Mesodermal cell (in vitro differentiated cells): ENCODE data around the gene SIK3.
"Not testable (repeated sequence)": the region's sequence is repeated elsewhere in the genome, so short reads cannot be mapped to it uniquely, and the experiment has no call there.

Source experiments
- H3K27ac ChIP-seq: 2 replicates; pipeline ENCODE4 v1.7.0; 2013; ENCODE audit warnings: mild to moderate bottlenecking, low read depth, low read length, moderate library complexity; ENCODE audit not compliant: severe bottlenecking
- H3K36me3 ChIP-seq: 2 replicates; pipeline ENCODE4 v1.7.1; 2013; ENCODE audit warnings: mild to moderate bottlenecking, low read length, moderate library complexity; ENCODE audit not compliant: control insufficient read depth, insufficient read depth
- H3K4me1 ChIP-seq: one replicate; pipeline ENCODE4 v1.7.1; 2013; ENCODE audit warnings: mild to moderate bottlenecking, low read length; ENCODE audit not compliant: insufficient read depth, control insufficient read depth, poor library complexity, severe bottlenecking
- H3K4me3 ChIP-seq: 2 replicates; pipeline ENCODE4 v1.7.0; 2013; ENCODE audit warnings: low read length, control low read depth, mild to moderate bottlenecking; ENCODE audit not compliant: insufficient read depth, poor library complexity, severe bottlenecking; ENCODE audit errors: extremely low read depth
- H3K9me3 ChIP-seq: 2 replicates; pipeline ENCODE4 v1.7.1; 2013; ENCODE audit warnings: mild to moderate bottlenecking, low read length, moderate library complexity; ENCODE audit not compliant: control insufficient read depth
- WGBS, 2 experiments: methylation state at CpG; one replicate each; pipeline ENCODE4 v1.1.5; 2013; ENCODE audit warnings: missing lambda C conversion rate in 2 of 2; ENCODE audit not compliant: insufficient coverage in 2 of 2; 5-methylcytosine and 5-hydroxymethylcytosine counted together

Gene SIK3

DNA sequence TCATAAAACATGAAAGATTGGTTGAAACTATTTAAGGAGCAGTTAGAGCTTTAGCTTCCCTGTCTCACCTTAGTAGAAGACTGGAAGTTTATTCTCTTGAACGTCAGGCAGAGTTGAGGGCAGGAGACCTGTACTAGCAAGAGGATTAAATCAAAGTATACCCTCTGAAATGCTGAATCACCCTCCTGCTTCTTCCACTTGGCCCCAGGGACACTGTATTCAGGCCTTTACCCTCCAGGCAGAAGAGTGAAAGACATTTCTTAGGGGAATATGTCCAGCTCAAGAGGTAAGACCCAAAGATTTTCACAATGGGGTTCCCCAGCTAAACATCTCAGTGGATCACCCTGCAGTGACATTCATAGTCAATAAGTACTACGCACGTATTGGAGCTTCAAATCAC is 287.0 kb downstream of the SIK3 start:
- H3K4me1 ChIP-seq: no peaks in the 10 kb centered on the region
- no peaks in the 10 kb centered on the region for H3K36me3 ChIP-seq
- no peaks in the 10 kb centered on the region for H3K9me3 ChIP-seq
- no peak overlapping the region for H3K27ac ChIP-seq
- no peak overlapping the region for H3K4me3 ChIP-seq
- 80 to 94% methylated on average over 3 of the region's 3 CpGs for WGBS, 2 experiments

DNA sequence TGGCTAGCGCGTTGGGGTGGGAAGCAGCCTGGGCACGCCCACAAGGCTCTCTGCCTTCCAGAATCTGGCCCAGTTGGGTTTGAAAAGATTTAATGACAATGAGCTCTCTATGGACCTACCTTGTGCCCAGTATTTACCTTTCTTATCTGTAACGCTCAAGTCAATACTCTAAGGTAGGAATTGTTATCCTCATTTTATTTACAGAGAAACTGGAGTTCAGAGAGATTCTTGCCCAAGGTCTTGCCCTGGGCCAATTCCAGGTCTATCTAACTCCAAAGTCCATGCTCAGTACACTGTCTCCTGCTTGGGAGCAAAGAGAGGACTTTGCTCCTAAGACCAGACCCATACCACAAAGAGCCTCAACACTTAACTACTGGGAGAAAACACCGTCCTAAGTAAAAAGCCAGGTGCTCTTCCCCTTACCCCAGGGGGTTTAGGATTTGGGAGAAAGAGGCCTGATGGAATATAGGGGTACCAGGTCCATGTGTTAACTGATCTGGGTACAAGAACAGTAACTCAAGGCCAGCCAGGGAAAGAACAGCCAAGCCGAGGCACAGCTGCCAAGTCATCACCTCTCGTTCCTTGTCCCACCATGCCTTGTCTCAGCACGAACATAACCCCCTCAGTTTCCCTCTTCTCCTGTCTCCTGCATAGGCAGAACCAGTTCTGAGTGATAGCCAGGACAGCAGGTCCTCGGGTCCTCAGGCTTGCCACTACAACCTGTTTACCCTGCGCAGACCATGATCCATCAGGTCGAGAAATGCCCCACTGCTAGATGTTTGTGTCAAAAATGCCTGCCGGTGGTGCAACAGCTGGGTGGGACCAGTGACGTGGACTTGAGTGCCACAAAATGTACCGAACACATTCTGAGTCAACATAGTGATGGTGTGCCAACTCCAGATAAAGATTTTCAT is 289.7 kb downstream of the SIK3 start:
- Histone ChIP-seq H3K36me3 (no peaks in the 10 kb centered on the region), H3K4me3 (no peak overlapping the region), H3K4me1 (no peaks in the 10 kb centered on the region), H3K9me3 (no peaks in the 10 kb centered on the region), H3K27ac (no peak overlapping the region)
- WGBS, 2 experiments: 76 to 83% methylated on average over 9 of the region's 14 CpGs

DNA sequence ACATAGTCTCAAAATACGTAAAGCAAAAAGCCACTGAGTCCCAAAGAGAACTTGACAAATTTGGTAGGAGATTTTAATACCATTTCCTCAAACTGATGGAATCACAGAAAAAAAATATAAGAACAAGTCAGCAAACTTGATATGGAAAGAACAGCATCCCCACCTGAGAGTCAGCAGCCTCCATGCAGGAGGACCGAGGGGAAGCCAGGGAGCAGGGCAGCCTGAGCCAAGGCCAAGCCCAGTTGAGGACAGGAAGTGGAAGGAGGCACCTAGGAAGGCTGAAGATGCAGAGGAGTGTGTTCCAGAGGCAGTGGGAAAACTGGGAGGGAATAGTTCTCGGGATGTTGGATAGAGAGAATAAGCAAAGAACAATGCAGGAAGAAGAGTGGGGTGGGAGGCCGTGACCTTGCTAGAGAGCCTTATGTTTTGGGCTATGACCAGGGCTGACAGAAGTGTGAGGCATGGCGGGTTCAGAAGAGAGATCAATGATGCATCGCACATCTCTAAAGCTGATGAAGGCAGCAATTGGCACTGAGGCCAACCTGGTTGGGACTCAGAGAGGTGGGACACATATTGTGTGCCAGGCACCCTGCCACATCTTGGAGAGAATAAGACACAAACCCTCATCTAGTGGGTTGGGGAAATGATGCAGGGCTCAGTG is 290.5 kb downstream of the SIK3 start:
- H3K27ac ChIP-seq: no peak overlapping the region
- H3K36me3 ChIP-seq: no peaks in the 10 kb centered on the region
- no peaks in the 10 kb centered on the region for H3K4me1 ChIP-seq
- H3K9me3 ChIP-seq: no peaks in the 10 kb centered on the region
- 84 to 88% methylated on average over 4 to 5 of the region's 6 CpGs for WGBS, 2 experiments
- H3K4me3 ChIP-seq: no peak overlapping the region

DNA sequence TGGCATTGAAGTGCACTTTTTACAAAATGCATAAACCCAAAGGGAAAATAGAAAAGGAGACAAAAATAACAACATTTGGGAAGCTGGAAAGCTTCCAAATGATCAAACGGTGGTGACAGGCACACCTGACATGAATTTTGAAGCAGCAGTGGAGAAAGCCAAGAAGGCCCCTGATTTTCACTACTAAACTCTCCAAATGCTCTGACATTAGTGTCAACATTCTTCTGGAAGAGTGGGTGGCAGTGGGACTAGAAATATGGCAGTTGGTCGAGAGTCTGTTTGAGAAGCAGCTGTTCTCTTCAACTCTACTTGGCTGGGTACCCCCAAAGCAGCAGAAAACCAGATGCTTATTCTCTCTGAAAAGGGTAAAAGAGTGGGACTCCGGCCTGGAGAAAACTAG is 294.2 kb downstream of the SIK3 start:
- no peaks in the 10 kb centered on the region for H3K4me1 ChIP-seq
- WGBS, 2 experiments: 83 to 100% methylated on average over 2 to 3 of the region's 3 CpGs
- H3K27ac ChIP-seq: no peak overlapping the region
- H3K36me3 ChIP-seq: no peaks in the 10 kb centered on the region
- H3K9me3 ChIP-seq: no peaks in the 10 kb centered on the region
- no peak overlapping the region for H3K4me3 ChIP-seq

DNA sequence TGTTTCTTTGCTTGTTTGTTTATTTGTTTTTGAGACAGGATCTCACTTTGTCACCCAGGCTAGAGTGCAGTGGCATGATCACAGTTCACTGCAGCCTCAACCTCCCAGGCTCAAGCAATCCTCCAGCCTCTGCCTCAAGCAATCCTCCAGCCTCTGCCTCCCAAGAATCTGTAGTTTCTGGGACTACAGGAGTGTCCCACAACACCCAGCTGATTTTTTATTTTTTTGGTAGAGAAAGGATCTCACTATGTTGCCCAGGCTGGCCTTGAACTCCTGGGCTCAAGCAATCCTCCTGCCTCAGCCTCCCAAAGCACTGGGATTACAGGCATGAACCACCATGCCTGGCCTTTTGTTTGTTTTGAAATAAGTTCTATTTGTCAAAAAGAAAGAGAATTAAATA is 296.6 kb downstream of the SIK3 start:
- not testable (repeated sequence) for H3K9me3 ChIP-seq, H3K4me3 ChIP-seq, H3K36me3 ChIP-seq, H3K27ac ChIP-seq, H3K4me1 ChIP-seq

DNA sequence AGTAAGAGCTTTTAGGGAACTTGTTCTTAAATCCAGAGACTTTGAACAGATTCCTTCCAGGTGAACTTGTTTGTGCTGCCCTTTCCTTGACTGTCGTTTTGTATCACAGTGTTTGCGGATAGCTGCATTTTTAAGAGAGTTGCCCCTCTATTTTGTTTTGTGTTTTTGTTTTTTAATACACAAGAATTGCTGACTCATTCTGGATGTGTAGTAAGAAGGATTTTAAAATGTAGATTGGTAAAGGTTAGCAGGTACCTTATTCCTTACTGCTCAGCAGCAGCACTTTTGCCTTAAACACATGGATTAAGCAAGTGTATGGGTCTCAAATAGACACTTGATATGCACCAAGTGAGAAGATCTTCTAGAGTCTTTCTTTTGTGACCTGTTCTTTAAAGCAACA is 297.6 kb downstream of the SIK3 start:
- Histone ChIP-seq H3K4me1 (no peaks in the 10 kb centered on the region), H3K36me3 (no peaks in the 10 kb centered on the region), H3K4me3 (no peak overlapping the region), H3K9me3 (no peaks in the 10 kb centered on the region), H3K27ac (no peak overlapping the region)
- WGBS, 2 experiments: 92 to 100% methylated on average over 2 of the region's 2 CpGs

DNA sequence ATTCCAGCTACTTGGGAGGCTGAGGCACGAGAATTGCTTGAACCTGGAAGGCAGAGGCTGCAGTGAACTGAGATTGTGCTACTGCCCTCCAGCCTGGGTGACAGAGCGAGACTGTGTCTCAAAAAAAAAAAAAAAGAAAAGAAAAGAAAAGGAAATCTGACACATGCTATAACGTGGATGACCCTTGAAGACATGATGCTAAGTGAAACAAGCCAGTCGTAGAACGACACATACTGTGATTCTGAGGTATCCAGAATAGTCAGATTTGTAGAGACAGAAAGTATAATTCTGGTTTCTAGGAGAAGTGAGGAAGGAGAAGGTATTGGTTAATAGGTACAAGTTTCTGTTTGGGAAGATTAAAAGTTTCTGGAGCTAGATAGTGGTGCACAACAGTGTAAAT is 299.9 kb downstream of the SIK3 start:
- WGBS, 2 experiments: 90 to 93% methylated on average over 4 to 5 of the region's 5 CpGs
- no peaks in the 10 kb centered on the region for H3K9me3 ChIP-seq
- H3K27ac ChIP-seq: no peak overlapping the region
- H3K4me3 ChIP-seq: no peak overlapping the region
- H3K36me3 ChIP-seq: no peaks in the 10 kb centered on the region
- H3K4me1 ChIP-seq: no peaks in the 10 kb centered on the region

DNA sequence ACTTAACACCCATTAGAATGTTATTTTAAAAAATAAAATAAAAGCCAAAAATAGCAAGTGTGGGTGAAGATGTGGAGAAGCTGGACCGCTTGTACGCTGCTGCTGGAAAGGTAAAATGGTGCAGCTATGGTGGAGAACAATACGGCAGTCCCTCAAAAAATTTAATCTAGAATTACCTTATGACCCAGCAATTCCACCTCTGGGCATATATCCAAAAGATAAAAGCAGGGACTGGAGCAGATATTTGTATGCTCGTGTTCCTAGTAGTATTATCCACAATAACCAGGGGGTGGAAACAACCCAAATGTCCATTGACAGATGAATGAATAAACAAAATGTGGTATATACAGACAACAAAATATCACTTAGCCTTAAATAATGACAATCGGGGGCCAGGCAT is 300.4 kb downstream of the SIK3 start:
- WGBS, 2 experiments: 80 to 100% methylated on average over 1 to 4 of the region's 5 CpGs
- no peak overlapping the region for H3K27ac ChIP-seq

DNA sequence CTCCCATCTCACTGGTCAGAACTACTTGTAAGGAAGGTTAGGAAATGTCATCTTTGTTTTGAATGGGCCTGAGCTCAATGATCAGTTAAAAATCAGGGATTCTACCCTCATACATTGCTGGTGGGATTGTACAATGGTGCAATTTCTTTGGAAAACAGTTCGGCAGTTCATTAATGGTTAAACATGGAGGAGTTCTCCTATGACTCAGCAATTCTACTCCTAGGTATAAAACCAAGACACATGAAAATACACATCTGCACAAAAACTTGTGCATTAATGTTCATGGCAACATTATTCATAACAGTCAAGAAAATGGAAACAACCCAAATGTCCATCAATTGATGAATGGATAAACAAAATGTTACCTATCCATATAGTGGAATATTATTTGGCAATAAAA is 301.7 kb downstream of the SIK3 start:
- Histone ChIP-seq H3K4me3 (no peak overlapping the region), H3K36me3 (no peaks in the 10 kb centered on the region), H3K9me3 (no peaks in the 10 kb centered on the region), H3K4me1 (no peaks in the 10 kb centered on the region), H3K27ac (no peak overlapping the region)
- no CpG with 5 or more reads among the region's 1 CpG for WGBS, 2 experiments

More for the DNA sequence above, 300.4 kb downstream of the SIK3 start:
- no peaks in the 10 kb centered on the region for H3K36me3 ChIP-seq
- H3K9me3 ChIP-seq: no peaks in the 10 kb centered on the region
- no peaks in the 10 kb centered on the region for H3K4me1 ChIP-seq
- H3K4me3 ChIP-seq: no peak overlapping the region

DNA sequence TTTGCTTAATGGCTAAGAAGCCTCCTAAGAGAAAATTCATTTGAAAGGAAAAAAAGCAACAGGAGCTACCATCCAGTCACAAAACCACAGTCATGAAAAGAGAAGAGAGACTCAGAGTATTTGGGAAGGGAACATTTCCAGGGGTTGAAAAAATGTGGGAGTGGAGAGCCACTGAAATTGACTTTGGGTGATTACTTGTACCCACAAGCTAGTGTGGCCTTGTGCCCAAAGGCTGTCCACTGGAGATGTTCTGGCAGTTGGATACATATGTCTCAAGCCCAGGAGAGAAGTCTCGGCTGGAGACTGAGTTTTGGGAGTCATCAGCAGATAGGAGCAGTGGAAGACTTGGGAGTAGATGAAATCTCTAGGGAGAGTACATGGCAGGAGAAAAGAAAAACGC is 303.4 kb downstream of the SIK3 start:
- Histone ChIP-seq H3K4me1 (no peaks in the 10 kb centered on the region), H3K9me3 (no peaks in the 10 kb centered on the region), H3K36me3 (no peaks in the 10 kb centered on the region), H3K4me3 (no peak overlapping the region), H3K27ac (no peak overlapping the region)
- 75 to 96% methylated on average over 2 of the region's 2 CpGs for whole genome bisulfite sequencing, 2 experiments

DNA sequence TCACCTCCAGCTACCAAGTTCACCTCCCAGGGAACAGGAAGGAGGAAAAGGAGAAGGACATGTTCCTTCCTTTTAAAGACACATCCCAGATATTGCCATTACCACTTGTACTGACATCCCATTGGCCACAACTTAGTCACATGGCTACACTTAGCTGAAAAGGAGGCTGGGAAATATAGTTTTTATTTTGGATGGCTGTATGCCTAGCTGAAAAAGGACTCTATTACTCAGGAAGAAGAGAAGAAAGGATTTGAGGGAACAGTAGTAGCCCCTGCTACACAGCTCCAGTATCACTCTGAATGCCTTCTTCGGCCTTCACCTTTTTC is 304.5 kb downstream of the SIK3 start:
- WGBS, 2 experiments: 100% methylated on average over 1 of the region's 1 CpG

More for the DNA sequence above, 304.5 kb downstream of the SIK3 start:
- Histone ChIP-seq H3K4me1 (no peaks in the 10 kb centered on the region), H3K36me3 (no peaks in the 10 kb centered on the region), H3K27ac (no peak overlapping the region), H3K4me3 (no peak overlapping the region), H3K9me3 (no peaks in the 10 kb centered on the region)
